ENCODE data around the gene ZNF846. TPM values are rescaled to one million over a fixed set of nuclear protein-coding genes. Genes with fewer than 3 reads are reported as not detected.

Gene ZNF846
- total RNA-seq (2021): 11.2 to 12.2 TPM (median 11.6 TPM) in 3 replicates
- Bru-seq, nascent RNA: percentile 73 among the genes with signal in this experiment
- long read RNA-seq, experiment 1, partial matches to known transcripts: 1 of 12 reads
- long read RNA-seq, experiment 1, other reads (novel, unspliced or antisense): 9 of 12 reads
- long read RNA-seq, experiment 2, partial matches to known transcripts: 1 of 6 reads
- long read RNA-seq, experiment 2, other reads (novel, unspliced or antisense): 4 of 6 reads
- long read RNA-seq, experiment 3, partial matches to known transcripts: 0 of 2 reads
- long read RNA-seq, experiment 3, other reads (novel, unspliced or antisense): 1 of 2 reads

- ATAC-seq (peak; percentile 98), DNase-seq (ENCODE audit: low spot score) (peak; percentile 96)
- POLR2A ChIA-PET: interaction anchor here (0.5 to 1.4 kb wide), 6 partner anchors 10 to 93 kb away, joined by 3 to 7 read pairs (median 4); partner anchors contain the start of genes UBL5 and ZNF562
- Mint-ChIP-seq H3K27me3 (ENCODE audit: low read depth) (no peaks in the 10 kb centered on the region), H3K27ac (peak within 1 kb of the TSS; percentile 97), H3K4me1 (no peaks in the 10 kb centered on the region), H3K36me3 (peaks cover 20% of the 10 kb centered on the region), H3K9me3 (peaks cover 13% of the 10 kb centered on the region), H3K4me3 (peak within 1 kb of the TSS; percentile 94)
- CTCF ChIA-PET: interaction anchor here (0.6 to 2.1 kb wide), 9 partner anchors 32 to 143 kb away, joined by 3 to 19 read pairs (median 4); partner anchors contain the start of genes PIN1 and ZNF562
- TF ChIP-seq CDX4 (CRISPR knock-in tag; IDR thresholded peaks at IDR 0.05; ENCODE audit: borderline replicate concordance): no peak
- peak; percentile 25; the same call in 1 of the 2 replicates for TF ChIP-seq ZBTB21 (CRISPR knock-in tag; IDR thresholded peaks at IDR 0.05; ENCODE audit: borderline replicate concordance)
- TF ChIP-seq E2F5 (CRISPR knock-in tag; IDR thresholded peaks at IDR 0.05): peak; percentile 75; the same call in 1 of the 2 replicates
- TF ChIP-seq USF1 (CRISPR knock-in tag; IDR thresholded peaks at IDR 0.05): 0 out of 2 replicates have a peak, but pooled peaks have one; percentile 30
- peak; percentile 35; the same call in 1 of the 2 replicates for TF ChIP-seq ARID4B (CRISPR knock-in tag; IDR thresholded peaks at IDR 0.05; ENCODE audit: borderline replicate concordance)
- TF ChIP-seq ZNF671 (CRISPR knock-in tag; IDR thresholded peaks at IDR 0.05): no peak
- peak; percentile 86 for TF ChIP-seq ETV6 (CRISPR knock-in tag; IDR thresholded peaks at IDR 0.05)
- 0 out of 2 replicates have a peak, but pooled peaks have one; percentile 37 for TF ChIP-seq ZNF232 (CRISPR knock-in tag; IDR thresholded peaks at IDR 0.05)
- TF ChIP-seq CBFB (CRISPR knock-in tag; IDR thresholded peaks at IDR 0.05; ENCODE audit: low read depth): 0 out of 2 replicates have a peak, but pooled peaks have one; percentile 43
- TF ChIP-seq AFF4 (CRISPR knock-in tag; IDR thresholded peaks at IDR 0.05; ENCODE audit: borderline replicate concordance): 0 out of 2 replicates have a peak, but pooled peaks have one; percentile 50
- TF ChIP-seq JAZF1 (CRISPR knock-in tag; IDR thresholded peaks at IDR 0.05): no peak
- TF ChIP-seq STAT6 (CRISPR knock-in tag; conservative IDR thresholded peaks at IDR 0.05; ENCODE audit: low read depth): no peak
- no peak for TF ChIP-seq TP53 (CRISPR knock-in tag; IDR thresholded peaks at IDR 0.05)
- no peak for TF ChIP-seq RORB (CRISPR knock-in tag; IDR thresholded peaks at IDR 0.05)
- TF ChIP-seq ELF4 (CRISPR knock-in tag; IDR thresholded peaks at IDR 0.05; ENCODE audit: low read depth): peak; percentile 50; the same call in 1 of the 2 replicates
- peak; percentile 88 for TF ChIP-seq SP1 (CRISPR knock-in tag; conservative IDR thresholded peaks at IDR 0.05)
- no peak for TF ChIP-seq TCF7 (CRISPR knock-in tag; IDR thresholded peaks at IDR 0.05; ENCODE audit: low read depth)
- 0 out of 2 replicates have a peak, but pooled peaks have one; percentile 11 for TF ChIP-seq IRF1 (CRISPR knock-in tag; IDR thresholded peaks at IDR 0.05)
- TF ChIP-seq CREM (CRISPR knock-in tag; IDR thresholded peaks at IDR 0.05): peak; percentile 73
These were observed at the start of gene ZNF846 for GRCh38 chr19:9768175-9769112. Gene ZNF846 (minus strand): TSS chr19:9768738. CDS start chr19:9764950, 3,788 bp downstream.

Data from WTC11 (cell line).